Effector memory CD4-positive, alpha-beta T cell (primary cell): ENCODE results near the gene CD28.

Experiments used
- DNase-seq, 3 donors: peaks; one replicate each; pipeline ENCODE4 v3.0.0-alpha.2; 2020
- H3K27ac ChIP-seq: 2 replicates; pipeline ENCODE4 v1.7.0; 2013; ENCODE audit warnings: mild to moderate bottlenecking, low read length, moderate library complexity; ENCODE audit not compliant: insufficient read depth, poor library complexity, severe bottlenecking
- H3K27me3 ChIP-seq: replicated peaks from 2 replicates; pipeline ENCODE4 v1.7.0; 2013; ENCODE audit warnings: mild to moderate bottlenecking, low read length; ENCODE audit not compliant: insufficient read depth, control insufficient read depth, poor library complexity, severe bottlenecking
- H3K36me3 ChIP-seq: 2 replicates; pipeline ENCODE4 v1.7.0; 2013; ENCODE audit warnings: mild to moderate bottlenecking, low read length, moderate library complexity; ENCODE audit not compliant: control insufficient read depth, insufficient read depth
- H3K4me1 ChIP-seq: 2 replicates; pipeline ENCODE4 v1.7.0; 2013; ENCODE audit warnings: low read length, mild to moderate bottlenecking; ENCODE audit not compliant: control insufficient read depth, insufficient read depth, poor library complexity, severe bottlenecking
- H3K4me3 ChIP-seq: 2 replicates; pipeline ENCODE4 v1.7.0; 2013; ENCODE audit warnings: low read length, low read depth, mild to moderate bottlenecking; ENCODE audit not compliant: insufficient read depth, poor library complexity, severe bottlenecking
- H3K9me3 ChIP-seq: 2 replicates; pipeline ENCODE4 v1.7.0; 2013; ENCODE audit warnings: mild to moderate bottlenecking, low read length, moderate library complexity; ENCODE audit not compliant: control insufficient read depth

The CD28 gene

DNA sequence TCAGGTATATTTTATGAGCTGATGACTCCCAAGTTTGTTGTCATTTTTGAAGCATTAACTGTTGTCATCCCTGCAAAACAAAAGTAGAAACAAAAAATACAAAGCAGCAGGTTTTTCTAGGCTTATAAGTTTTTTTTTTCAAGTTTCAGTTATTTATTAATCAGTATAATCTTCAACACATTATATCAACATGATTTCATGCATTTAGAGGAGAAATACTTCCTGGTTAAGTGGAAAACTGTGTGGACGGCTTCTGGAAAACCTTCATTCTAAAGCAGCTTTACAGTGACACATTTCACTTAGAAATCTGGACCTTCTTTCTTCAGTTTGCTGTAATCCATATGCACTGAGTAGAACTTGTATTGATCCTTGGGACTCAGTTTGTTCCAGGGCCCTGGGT is 34.6 kb upstream of the CD28 start:
- Histone ChIP-seq H3K27ac (no peak overlapping the region), H3K4me1 (peaks cover 6% of the 10 kb centered on the region), H3K4me3 (no peak overlapping the region), H3K9me3 (no peaks in the 10 kb centered on the region), H3K27me3 (no peaks in the 10 kb centered on the region), H3K36me3 (no peaks in the 10 kb centered on the region)
- DNase-seq: no peak

- DNase-seq: no peak
Observed at GRCh38 chr2:203672856-203673255, 33.6 kb upstream of the CD28 start.

DNA sequence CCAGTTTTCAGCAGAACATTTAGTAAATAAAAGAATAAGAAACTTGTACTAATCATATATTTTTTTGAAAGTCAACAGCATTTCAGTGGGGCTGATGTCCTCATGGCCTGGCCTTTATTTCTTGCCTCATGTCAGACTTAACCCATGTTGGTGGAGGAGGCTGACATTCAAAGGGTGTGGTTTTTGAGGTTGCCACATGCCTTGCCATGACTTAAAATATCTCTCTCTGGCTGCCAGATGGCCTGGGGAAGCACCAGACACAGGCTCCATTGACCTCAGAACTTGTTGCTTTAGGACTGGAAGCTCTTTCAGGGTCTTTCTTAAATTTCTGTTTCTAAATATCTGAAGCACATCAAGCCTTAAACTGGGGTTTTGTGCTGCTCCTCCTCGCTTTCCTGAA is 32.5 kb upstream of the CD28 start:
- no peak for DNase-seq
- Histone ChIP-seq H3K36me3 (no peaks in the 10 kb centered on the region), H3K9me3 (no peaks in the 10 kb centered on the region), H3K4me1 (peaks cover 6% of the 10 kb centered on the region), H3K4me3 (no peak overlapping the region), H3K27me3 (no peaks in the 10 kb centered on the region), H3K27ac (no peak overlapping the region)

More at GRCh38 chr2:203672856-203673255, 33.6 kb upstream of the CD28 start:
- no peaks in the 10 kb centered on the region for H3K27me3 ChIP-seq
- H3K9me3 ChIP-seq: no peaks in the 10 kb centered on the region
- H3K36me3 ChIP-seq: no peaks in the 10 kb centered on the region
- peaks cover 6% of the 10 kb centered on the region for H3K4me1 ChIP-seq
- no peak overlapping the region for H3K4me3 ChIP-seq
- H3K27ac ChIP-seq: no peak overlapping the region

DNA sequence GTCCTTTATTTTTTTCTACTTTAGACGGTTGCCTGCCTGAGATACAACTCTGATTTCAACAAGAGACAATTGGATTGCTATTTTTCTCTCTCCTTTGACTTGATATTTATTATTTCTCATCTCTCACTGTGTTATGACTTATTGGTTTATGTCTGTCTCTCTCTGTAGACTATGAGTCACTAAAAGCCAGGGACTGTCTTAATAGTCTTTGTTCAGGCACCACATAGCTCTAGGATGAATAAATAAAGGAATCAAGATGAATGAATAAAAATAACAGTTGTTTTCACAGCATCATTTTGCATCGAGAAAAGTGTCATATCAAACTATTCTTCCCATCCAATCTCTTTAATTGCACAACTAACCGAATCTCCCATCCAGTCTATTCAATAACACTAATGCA is 31.4 kb upstream of the CD28 start:
- Histone ChIP-seq H3K9me3 (no peaks in the 10 kb centered on the region), H3K4me1 (peaks cover 6% of the 10 kb centered on the region), H3K27me3 (no peaks in the 10 kb centered on the region), H3K4me3 (no peak overlapping the region), H3K27ac (no peak overlapping the region), H3K36me3 (no peaks in the 10 kb centered on the region)
- DNase-seq: no peak

DNA sequence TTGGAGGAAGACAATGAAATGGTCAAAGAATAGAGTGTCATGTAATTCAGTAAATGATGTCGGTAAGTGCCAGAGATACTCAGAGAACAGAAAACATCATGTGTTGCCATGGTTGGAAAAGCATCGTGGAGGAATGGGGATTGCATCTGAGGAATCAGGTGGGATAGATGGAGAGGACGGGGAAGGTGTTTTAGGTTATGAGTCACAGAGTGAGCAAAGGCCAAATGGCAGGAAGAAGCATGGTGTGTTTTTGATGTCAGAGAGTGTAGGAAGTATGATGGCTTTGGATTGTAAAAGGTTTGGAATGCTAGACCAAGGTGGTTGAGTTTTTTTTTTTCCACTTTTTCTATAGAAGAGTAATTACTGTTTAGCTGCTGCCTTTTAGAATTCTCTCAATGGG is 27.5 kb upstream of the CD28 start:
- H3K27ac ChIP-seq: no peak overlapping the region
- DNase-seq: no peak
- H3K27me3 ChIP-seq: no peaks in the 10 kb centered on the region
- no peaks in the 10 kb centered on the region for H3K36me3 ChIP-seq
- no peak overlapping the region for H3K4me3 ChIP-seq
- H3K9me3 ChIP-seq: no peaks in the 10 kb centered on the region
- peaks cover 4% of the 10 kb centered on the region for H3K4me1 ChIP-seq

DNA sequence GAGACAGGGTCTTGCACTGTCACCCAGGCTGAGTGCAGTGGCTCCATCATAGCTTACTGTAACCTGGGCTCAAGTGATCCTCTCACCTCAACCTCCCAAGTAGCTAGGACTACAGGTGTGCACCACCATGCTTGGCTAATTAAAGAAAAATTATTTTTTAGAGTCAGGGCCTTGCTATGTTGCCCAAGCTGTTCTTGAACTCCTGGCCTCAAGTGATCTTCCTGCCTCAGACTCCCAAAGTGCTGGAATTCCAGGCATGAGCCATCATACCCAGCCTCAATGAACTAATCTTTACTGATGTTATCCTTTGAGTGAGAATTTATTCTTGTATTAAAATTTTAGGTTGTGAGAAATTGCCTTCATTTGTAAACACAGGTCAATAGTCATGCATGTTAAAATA is 27.0 kb upstream of the CD28 start:
- H3K36me3 ChIP-seq: no peaks in the 10 kb centered on the region
- H3K27ac ChIP-seq: no peak overlapping the region
- no peak overlapping the region for H3K4me3 ChIP-seq
- no peaks in the 10 kb centered on the region for H3K27me3 ChIP-seq
- H3K9me3 ChIP-seq: no peaks in the 10 kb centered on the region
- DNase-seq: no peak
- H3K4me1 ChIP-seq: no peaks in the 10 kb centered on the region

DNA sequence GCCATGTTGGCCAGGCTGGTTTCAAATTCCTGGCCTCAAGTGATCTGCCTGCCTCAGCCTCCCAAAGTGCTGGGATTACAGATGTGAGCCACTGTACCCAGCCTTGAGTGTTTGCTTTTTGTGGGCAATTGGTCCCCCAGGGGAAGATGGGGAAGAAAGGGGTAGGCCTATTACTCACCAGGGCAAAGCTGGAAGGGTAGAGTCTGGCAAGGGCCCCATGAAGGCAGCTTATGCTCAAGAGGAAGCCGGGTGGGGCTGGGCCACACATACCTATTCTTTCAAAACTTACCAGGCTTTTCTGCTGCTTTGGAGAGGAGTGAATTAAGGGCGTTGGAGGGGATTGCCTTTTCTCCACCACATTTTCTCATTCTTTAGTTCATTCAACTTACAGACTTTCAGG is 24.5 kb upstream of the CD28 start:
- H3K36me3 ChIP-seq: no peaks in the 10 kb centered on the region
- no peak overlapping the region for H3K4me3 ChIP-seq
- H3K27me3 ChIP-seq: no peaks in the 10 kb centered on the region
- H3K9me3 ChIP-seq: no peaks in the 10 kb centered on the region
- no peak for DNase-seq
- no peak overlapping the region for H3K27ac ChIP-seq
- no peaks in the 10 kb centered on the region for H3K4me1 ChIP-seq

DNA sequence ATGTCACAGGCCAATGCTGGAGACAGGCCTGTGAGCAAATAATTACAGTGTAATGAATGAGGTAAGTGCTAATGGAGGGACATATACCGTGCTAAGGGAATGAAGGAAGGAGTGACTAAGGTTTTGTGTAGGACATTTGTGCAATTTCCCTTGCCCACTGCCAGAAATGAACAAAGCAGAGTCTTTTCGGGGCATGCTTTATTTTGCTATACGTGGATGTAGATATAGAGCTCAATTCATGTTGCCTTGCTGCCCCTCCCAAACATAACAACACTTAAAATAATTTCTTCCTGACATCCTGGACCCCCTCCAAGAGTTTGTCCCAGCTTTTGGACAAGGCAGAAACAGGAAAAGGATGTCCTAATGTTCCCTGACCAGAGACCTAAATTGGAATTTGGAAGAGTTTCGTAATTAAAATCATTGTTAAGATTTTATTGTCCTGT is 23.7 kb upstream of the CD28 start:
- Histone ChIP-seq H3K4me1 (no peaks in the 10 kb centered on the region), H3K27ac (no peak overlapping the region), H3K36me3 (no peaks in the 10 kb centered on the region), H3K4me3 (no peak overlapping the region), H3K9me3 (no peaks in the 10 kb centered on the region), H3K27me3 (no peaks in the 10 kb centered on the region)
- DNase-seq: no peak

GRCh38 chr2:203683421-203683820 is 23.0 kb upstream of the CD28 start:
- H3K27ac ChIP-seq: no peak overlapping the region
- no peaks in the 10 kb centered on the region for H3K36me3 ChIP-seq

DNA sequence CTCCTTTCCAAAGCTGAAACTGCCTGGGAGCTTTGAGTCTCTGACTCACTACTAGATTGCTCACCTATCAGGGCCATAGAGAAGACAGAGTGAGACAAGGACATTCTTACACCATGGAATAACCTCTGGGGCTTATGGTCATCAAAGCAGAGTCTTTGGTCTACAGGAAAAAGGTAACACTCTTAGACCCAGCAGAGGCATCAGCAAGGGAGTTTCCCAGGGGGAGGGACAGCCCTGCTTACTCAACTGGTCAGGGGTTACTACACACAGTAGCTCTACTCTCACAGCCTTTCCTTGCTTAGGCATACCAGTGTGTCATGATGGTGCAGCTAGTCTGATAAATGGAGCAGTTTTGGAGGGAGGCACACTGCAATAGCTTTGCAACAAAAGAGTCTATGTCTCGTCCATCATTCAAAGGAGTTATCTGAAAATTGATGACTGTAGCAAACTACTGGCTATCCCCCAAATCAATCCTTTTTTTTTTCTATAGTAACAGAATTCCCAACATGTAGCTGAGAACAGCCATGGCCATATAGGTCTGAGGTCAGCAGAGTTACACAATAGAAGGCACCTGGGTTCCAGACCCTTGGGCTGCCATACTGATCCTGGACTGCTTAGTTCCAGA is 22.4 kb upstream of the CD28 start:
- DNase-seq: no peak
- no peaks in the 10 kb centered on the region for H3K36me3 ChIP-seq
- no peaks in the 10 kb centered on the region for H3K4me1 ChIP-seq
- H3K27me3 ChIP-seq: no peaks in the 10 kb centered on the region
- no peak overlapping the region for H3K27ac ChIP-seq
- no peak overlapping the region for H3K4me3 ChIP-seq
- H3K9me3 ChIP-seq: no peaks in the 10 kb centered on the region

More at GRCh38 chr2:203683421-203683820, 23.0 kb upstream of the CD28 start:
- no peak overlapping the region for H3K4me3 ChIP-seq
- no peaks in the 10 kb centered on the region for H3K27me3 ChIP-seq
- DNase-seq: no peak
- no peaks in the 10 kb centered on the region for H3K4me1 ChIP-seq
- H3K9me3 ChIP-seq: no peaks in the 10 kb centered on the region
